ENCODE data around the gene MGAM2.
A peak's percentile ranks its signal among the peaks of the same experiment; 100 is the strongest.

Gene MGAM2

DNA sequence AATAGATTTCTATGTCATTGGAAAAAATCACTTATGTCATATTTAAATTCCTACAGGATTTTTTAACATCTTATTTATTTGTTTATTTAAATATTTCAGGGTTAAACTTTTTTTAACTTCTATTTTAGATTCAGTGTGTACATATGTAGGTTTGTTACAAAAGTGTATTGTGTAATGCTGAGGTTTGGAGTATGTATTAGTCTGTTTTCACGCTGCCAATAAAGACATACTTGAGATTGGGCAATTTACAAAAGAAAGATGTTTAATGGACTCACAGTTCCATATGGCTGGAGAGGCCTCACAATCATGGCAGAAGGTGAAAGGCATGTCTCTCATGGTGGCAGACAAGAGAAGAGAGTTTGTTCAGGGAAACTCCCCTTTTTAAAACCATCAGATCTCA lies 65.4 kb downstream of the MGAM2 start:
- no peak for DNase-seq (ENCODE audit: low spot score)

DNA sequence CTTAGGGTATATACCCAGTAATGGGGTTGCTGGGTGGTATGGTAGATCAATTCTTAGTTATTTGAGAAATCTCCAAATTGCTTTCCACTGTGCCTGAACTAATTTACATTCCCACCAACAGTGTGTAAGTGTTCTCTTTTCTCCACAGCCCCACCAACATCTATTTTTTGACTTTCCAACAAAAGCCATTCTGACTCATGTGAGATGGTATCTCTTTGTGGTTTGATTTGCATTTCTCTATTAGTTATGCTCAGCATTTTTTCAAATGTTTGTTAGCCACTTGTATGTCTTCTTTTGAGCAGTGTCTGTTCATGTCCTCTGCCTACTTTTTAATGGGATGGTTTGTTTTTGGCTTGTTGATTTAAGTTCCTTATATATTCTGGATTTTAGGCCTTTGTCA lies 66.4 kb downstream of the MGAM2 start:
- no peak for DNase-seq (ENCODE audit: low spot score)

DNA sequence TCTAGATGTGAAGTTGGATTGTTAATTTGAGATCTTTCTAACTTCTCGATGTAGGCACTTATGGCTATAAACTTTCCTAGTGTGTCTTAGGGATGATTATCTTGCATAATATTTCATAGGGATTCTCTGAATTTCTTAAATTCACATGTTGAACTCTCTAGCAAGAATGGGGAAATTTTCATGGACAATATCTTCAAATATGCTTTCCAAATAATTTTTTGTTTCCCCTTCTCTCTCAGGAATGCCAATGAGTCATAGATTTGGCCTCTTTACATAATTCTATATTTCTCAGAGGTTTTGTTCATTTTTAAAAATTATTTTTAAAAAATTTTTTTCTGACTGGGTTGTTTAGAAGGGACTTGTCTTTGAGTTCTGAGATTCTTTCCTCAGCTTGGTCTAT lies 68.9 kb downstream of the MGAM2 start:
- no peak for DNase-seq (ENCODE audit: low spot score)

DNA sequence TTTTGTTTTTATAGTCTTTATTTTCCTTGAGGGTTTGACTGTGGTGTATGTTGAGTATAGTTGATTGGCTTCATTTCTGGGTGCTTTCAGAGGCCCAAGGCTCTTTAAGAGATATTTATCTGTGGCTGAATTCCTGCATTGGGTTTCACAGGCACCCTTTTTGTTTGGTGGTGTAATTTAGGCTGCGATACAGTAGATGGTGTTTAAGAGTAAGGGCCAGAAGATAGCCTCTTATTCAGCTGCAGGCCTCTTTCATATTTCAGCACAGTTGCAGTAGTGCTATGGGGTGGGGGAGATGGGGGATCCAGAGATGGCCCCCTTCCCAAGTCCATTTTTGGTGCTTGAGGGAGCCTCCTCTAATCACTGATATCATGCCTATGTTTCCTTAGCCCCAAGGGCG lies 69.7 kb downstream of the MGAM2 start:
- no peak for DNase-seq (ENCODE audit: low spot score)

DNA sequence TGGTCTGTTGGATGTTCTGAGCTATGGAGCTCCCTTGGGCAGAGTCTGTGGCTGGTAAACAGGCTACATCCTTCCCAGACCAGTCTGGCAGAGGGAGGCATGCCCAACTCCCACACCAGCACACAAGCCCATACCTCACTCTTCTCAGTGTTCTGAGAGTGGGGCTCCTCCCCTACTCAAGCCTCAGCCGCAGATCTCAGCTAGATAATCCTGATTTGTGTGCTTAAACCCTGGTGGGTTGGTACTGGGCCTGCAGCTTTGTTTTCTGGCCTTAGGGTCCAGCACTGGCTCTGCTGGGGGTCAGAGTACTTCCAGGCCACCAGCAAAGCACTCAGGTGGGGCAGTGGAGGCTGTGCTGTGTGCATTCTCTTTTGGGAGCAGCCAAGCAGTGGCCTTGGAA lies 70.4 kb downstream of the MGAM2 start:
- no peak for DNase-seq (ENCODE audit: low spot score)

DNA sequence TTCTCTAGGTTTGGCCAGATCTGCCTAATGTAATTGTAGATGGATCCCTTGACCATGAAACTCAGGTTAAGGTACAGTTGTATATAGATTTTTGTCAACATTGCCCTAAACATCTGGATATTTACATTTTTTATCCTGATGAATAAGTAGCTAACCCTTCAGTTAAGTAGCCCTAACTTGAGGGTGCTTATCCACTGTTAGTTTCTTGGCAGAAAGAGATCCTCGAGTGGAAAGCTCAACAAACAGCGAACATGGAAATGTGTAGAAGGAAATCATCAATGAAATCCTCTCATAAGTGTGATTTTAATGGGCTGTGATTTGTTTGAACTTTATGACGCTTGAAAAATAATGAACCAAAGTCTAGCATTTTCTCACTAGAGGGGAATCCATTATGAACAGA lies 73.6 kb downstream of the MGAM2 start:
- no peak for DNase-seq (ENCODE audit: low spot score)

DNA sequence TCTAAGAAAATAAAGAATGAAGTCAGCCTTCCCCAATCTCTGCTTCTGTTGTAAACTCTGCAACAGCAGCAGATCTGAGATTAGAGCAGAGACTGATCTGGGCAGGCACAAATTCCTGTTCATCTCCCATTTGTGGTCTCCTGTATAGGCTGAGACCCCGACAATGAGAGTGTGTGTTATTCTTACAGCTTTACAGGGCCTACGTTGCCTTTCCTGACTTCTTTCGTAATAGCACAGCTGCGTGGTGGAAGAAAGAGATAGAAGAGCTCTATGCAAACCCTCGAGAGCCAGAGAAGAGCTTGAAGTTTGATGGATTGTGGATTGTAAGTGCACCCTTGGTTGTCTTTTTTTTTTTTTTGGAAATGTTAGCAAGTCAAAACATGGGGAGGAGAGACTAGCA lies 74.3 kb downstream of the MGAM2 start:
- DNase-seq (ENCODE audit: low spot score) = no peak

DNA sequence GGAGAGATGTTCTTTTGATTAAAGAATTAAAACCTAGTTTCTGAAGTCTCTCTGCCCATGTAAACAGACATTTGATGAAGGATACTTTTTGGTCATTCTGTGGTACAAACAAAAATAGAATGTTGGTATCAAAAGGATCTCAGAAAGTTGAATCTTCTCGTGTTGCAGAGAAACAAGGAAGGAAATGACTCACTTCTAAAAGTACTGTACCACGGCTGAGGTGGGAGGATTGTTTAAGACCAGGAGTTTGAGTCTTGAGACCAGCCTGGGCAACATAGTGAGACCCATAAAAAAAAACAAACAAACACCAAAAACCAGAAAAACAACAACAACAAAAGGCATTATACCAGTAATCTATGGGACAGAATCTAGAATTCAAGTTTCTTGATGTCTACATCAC lies 76.6 kb downstream of the MGAM2 start:
- DNase-seq (ENCODE audit: low spot score) = no peak

DNA sequence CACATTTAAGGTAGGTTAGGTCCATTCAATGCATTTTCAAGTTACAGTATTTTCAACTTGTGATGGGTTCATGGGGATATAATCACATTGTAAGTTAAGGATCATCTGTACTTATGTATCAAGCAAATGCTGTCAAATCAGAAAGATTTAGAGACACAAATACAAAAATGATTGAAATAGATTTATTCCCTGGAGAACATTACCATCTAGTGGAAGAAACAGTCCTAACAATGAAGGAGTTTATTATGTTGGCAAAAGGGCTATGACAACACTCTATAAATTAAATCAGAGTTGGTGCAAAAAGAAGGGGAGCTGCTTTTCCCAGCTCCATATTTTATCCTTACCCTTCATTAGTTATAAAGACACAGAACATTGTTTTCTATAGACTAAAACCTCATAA lies 77.3 kb downstream of the MGAM2 start:
- no peak for DNase-seq (ENCODE audit: low spot score)

DNA sequence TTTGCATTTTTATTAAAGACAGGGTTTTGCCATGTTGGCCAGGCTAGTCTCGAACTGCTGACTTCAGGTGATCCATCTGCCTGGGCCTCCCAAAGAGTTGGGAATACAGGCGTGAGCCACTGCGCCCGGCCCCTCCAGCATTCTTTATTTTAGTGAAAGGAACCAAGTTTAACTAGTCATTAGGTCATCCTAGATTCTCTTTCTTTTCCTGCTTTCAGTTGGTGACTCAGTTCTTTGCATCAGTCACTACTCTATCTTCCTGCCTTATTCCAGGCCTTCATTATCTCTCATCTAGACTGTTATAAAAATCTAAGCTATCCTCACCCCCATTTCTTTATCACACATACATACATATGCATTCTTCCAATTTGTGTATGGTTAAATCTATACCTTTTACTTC lies 82.7 kb downstream of the MGAM2 start:
- no peak for DNase-seq (ENCODE audit: low spot score)

DNA sequence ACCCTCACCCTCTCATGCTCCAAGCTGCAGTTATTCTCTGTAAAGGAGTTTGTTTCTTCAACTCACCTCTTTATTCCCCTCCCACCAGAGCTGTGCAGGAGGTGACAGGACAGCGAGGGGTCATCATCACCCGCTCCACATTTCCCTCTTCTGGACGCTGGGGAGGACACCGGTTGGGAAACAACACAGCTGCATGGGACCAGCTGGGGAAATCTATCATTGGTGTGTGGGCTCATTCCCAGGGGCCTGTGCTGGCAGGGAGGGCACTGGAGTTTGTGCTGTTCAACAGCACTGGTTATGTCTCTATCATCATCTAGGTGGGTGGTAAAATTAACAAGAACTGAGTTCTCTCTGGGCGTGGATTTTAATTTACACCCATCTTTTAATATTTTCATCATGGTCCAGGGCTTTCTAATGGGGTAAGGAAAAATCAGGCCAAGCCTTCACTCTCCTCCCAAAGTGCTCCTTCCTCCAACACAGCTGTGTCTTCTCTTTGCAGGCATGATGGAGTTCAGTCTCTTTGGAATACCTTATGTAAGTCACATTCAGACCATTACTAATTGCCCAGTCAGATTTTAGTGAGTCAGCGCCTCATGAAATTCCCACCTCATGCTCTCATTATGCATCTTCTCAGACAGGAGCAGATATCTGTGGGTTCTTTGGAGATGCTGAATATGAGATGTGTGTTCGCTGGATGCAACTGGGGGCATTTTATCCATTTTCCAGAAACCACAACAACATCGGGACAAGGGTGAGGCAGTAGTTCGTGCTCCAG lies 84.7 kb downstream of the MGAM2 start:
- no peak for DNase-seq (ENCODE audit: low spot score)

DNA sequence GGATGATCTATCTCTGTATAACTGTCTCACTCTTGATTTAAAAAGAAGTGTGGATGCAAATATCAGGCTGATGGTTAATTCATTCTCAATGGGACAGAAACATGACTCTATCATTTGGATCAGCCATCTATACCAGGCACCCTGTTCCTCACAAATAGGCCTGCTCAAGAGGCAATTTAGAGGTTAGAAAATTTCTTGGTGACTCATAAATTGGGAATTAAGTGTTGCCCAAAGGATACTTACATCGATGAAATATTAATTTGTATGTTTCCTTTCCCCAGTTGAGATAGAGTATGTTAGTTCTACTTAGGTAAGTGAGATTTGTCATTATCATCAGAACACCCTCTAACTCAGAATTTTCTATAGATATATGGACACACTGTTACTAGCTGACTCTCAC lies 88.7 kb downstream of the MGAM2 start:
- DNase-seq (ENCODE audit: low spot score) = no peak

DNA sequence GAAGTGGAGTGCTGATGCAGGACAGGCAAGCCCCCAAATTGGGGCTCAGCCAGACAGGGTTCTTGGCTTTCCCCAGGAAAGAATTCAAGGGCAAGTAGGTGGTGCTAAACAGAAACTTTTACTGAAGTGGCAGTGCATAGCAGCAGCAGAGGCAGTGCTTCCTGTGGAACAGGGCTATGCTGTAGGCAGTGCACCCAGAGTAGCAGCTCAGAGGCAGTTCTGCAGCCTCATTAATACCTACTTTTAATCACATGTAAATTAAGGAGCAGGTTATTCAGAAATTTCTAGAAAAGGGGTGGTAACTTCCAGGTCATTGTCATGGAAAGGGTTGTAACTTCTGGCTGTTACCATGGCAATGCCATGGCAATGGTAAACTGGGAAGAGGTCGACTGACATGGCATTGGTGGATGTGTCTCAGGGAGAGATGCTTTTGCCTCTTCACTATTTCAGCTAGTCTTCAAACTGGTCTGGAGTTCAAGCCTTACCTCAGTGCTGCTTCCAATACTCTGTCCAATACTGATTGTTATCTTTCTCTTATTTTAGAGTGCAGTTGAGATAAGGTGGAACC lies 117.1 kb downstream of the MGAM2 start:
- DNase-seq (ENCODE audit: low spot score) = no peak

DNA sequence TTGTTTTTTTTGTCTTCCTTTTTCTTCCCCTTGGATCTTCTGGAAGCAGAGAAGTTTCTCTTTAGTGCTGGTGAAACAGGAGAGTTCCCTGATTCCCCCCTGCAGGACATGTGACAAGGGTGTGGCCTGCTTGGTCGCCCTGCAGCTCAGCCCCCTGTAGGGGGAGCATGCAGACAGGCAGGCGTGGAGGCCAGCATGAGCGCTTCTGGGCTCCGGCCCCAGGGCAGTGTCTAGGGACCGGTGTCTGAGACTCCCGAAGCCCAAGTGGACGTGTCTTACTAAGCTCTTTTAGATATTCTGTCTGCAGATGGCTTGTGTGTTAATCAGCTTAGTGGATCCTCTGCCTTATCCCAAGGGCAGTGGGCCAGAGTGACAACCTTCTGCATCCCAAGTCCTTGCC lies 120.2 kb downstream of the MGAM2 start:
- DNase-seq (ENCODE audit: low spot score) = peak; percentile 26

DNA sequence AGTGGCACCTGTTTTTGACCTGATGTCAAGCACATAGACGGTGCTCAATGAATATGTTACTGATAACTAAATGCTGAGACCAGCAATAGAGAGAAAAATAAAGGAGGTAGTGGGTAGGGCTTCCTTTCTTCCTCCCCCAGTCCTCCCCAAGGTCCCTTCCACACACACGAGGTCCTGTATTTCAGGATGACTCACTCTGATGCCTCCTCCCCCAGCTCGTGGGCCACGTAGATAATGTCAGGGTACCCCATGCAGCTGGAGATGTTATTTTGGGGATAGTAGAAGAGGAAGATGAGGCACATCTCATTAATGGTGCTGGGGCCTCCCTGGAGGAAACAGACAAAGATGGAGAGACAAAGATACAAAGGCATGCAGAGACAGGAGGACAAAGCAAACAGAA lies 129.0 kb downstream of the MGAM2 start:
- DNase-seq (ENCODE audit: low spot score) = no peak

DNA sequence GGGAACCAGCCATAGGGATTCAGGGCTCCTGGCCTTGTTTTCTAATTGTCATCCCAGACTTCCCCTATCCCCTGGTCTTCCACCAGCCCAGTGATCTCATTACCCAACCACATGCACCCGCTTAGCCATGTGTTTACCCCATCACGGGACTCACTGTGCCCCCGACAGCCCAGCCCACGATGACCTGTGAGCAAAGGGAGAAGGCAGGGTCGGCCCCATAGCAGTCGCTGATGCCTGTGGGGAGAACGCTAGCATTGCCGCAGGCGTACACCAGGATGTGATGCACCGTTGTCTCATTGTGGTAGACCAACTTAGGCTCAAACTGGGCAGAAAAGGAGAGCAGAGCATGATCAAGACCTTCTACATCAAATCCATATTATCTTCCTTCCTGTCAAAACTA lies 132.3 kb downstream of the MGAM2 start:
- no peak for DNase-seq (ENCODE audit: low spot score)

DNA sequence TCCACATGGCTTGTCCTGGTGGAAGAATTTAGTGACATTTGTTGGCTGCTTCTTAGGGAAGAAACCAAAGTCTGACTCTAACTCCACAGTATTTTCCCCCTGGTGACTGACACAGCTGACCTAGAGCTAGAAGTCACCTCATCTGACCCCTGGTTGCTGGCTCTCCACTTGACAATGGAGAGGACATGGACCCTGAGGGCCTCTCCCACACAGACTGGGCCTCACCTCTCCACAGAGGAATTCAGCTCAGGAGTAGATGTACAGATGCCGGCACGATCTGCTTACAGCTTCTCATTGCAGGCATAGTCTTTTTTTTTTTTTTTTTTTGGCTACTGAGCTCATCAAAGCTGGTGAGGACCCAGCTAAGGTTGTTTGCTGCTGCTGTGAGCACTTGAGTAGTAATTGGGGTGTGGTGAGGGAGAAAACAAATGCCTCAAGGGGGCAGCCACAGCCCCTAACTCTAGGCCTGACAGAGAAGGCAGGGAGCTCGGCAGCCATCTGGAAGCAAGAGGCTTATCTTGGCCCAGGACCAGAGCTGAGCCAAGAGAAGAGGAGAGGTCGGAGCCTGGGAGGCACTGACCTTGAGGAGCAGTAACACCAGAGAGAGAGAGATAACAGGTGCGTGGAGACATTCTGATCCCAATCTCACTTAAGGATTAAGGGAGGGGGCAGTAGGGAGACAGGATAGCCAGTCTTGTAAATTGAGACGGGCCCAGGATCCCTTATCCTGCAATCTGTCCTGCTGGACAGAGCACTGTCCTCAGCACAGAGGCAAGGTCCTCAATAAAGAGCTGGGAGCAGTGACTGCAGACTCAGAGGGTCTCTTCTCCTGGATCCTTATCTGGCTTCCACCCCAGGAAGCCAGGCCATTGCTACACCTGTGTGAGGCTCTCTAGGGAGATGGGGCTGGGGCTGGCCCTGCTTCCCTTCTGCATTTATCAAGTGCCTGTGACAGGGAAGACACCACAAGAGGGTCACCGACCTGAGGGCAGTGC lies 136.9 kb downstream of the MGAM2 start:
- DNase-seq (ENCODE audit: low spot score) = no peak

DNA sequence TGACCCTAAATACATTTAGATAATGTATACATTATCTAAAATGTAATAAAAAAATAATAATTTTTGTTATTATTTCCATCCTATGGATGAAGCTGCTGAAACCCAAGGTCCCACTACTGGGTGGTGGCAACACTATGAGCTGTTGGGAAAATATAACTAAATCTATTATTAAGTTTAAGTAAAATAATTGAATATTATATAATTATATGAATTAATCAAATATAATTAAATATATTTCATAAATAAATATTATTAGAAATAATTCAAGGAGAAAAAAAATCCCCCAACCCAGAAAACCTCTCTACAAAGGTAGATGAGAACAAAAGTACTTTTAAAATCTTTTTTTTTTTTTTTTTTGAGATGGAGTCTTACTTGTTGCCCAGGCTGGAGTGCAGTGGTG lies 138.4 kb downstream of the MGAM2 start:
- DNase-seq (ENCODE audit: low spot score) = no peak

DNA sequence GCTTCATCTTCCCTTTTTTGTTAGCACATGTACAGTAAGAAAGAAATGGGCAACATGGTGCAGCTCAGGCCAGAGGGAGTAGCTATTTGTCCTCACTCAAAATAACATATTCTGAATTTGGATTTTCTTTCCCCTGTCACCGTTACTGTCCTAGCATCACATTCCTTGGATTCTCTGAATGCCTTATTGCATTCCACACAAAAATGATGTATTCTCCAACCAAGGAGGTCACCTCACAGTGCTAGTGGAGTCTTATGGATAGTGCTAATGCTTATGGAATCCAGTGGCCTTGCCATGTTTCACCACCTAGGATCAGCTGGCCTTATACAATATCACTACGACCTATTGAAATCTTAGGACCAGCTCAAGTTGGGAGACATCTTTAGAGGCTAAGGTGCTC lies 139.2 kb downstream of the MGAM2 start:
- DNase-seq (ENCODE audit: low spot score) = no peak

DNA sequence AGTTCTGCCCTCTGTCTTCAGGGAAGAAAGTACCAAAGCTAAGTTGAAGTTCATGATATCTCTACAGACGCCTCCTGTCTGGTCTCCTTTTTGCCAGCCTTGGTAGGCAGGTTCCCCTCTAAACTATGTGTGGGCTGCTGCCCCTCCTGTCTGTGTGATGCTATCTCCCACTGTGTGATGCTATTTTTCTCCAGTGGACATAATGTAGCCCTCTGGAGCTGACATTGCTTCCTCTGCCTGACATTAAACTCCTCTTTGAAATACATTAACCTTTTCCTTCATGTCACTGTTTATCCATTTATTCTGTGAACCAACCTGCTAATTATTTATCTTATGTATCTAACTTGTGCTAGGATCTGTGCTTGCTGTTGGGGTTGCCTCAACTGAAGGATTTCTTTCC lies 146.4 kb downstream of the MGAM2 start, which contains the start of gene PRSS58:
Gene PRSS58, minus strand, starts transcription at position 101 of the 400 bp plus-strand sequence. CDS start 351 bp downstream, outside the sequence.
- DNase-seq (ENCODE audit: low spot score) = no peak

DNA sequence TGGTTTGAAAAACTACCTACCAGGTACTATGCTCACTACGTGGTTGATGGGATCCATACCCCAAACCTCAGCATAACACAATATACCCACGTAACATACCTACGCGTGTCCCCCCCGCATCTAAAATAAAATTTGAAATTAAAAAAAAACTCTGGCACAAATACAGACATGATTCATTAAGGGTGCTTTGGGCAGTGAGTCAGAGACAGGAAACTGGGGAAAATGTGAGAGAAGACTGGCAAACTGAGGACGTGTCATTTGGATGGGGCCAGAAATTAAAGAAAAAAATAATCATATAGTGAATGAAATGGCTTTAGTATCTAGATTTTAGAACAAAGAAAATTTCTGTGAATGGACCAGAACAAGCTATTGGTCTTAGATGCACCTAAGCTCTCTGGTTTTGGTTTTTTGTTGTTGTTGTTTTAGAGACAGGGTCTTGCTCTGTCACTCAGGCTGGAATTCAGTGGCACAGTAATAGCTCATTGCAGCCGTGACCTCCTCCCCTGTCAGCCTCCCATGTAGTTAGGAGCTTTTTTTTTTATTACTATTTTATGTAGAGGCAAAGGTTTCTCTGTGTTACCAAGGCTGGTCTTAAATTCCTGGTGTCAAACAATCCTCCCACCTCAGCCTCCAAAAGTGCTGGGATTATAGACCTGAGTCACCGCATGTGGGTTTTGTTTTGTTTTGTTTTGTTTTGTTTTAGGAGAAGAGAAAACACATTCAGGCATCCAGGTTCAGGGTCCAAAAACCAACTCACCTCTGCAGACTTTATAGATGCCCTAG lies 152.3 kb downstream of the MGAM2 start:
- DNase-seq (ENCODE audit: low spot score) = no peak
